ENCODE results near the gene NOTCH1. TPM values are rescaled to one million over a fixed set of nuclear protein-coding genes. Genes with fewer than 3 reads are reported as not detected.

Gene NOTCH1
- total RNA-seq, 1 donor from 2014 or later = 34.1 TPM

DNA sequence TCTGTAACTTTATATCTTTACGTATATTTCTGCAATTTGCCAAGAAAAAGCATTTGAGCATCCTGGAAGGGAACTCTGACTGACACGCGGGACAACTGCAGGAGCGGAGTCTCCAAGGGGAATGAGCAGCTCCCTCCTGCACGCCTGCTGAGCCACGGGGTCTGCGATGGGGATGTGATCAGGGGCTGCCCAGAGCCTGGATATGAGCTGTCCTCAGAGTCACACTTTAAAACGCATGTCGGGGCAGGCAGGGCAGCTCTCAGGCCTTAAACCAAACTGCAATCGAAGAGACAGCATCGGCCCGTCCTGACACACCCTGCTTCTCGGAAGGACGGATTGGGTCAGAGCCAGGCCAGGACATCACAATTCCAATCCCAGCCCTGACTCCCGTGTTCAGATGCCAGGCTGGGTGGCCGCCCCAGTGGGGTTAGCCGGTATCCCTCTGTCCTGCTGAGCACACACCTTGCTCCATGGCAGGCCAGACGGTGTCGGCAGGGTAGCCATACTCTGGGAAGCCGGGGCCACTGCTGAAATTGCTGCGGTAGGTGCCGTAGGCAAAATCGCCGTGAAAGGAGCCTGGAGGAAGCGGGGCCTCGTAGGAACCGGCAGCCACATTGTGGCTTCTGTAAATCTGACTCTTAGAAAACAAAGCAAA is 80.2 kb downstream of the NOTCH1 start:
- Histone ChIP-seq H3K27ac (ENCODE audit: low read depth, low read length) (no peak overlapping the region), H3K4me2 (ENCODE audit: low read length) (no peak overlapping the region), H4K20me1 (ENCODE audit: insufficient read depth, low read length) (peaks cover 86% of the 10 kb centered on the region), H2AFZ (ENCODE audit: low read depth, low read length) (no peak overlapping the region), H3K9me3 (ENCODE audit: insufficient read depth, low read depth, low read length) (no peaks in the 10 kb centered on the region), H3K4me1 (ENCODE audit: insufficient read depth, low read length) (no peaks in the 10 kb centered on the region), H3K27me3 (ENCODE audit: insufficient read depth, low read length) (no peaks in the 10 kb centered on the region), H3K36me3 (ENCODE audit: insufficient read depth, low read length) (peaks cover 57% of the 10 kb centered on the region), H3K4me3 (ENCODE audit: insufficient read depth, low read depth, low read length) (no peak overlapping the region), H3K79me2 (ENCODE audit: insufficient read depth, low read length) (peaks cover 67% of the 10 kb centered on the region), H3K9ac (ENCODE audit: low read length) (no peak overlapping the region)
- Mint-ChIP-seq H3K27me3 (ENCODE audit: low read depth, unreplicated experiment) (no peaks in the 10 kb centered on the region), H3K4me1 (ENCODE audit: low read depth, unreplicated experiment) (no peaks in the 10 kb centered on the region), H3K9me3 (ENCODE audit: unreplicated experiment) (no peaks in the 10 kb centered on the region), H3K27ac (ENCODE audit: unreplicated experiment) (no peak overlapping the region), H3K4me3 (ENCODE audit: unreplicated experiment) (no peak overlapping the region), H3K36me3 (ENCODE audit: low read depth, unreplicated experiment) (peaks cover 7% of the 10 kb centered on the region)
- no peak for FAIRE-seq
- no peak for DNase-seq (ENCODE audit: low read depth)
- TF ChIP-seq, protein P1, sequence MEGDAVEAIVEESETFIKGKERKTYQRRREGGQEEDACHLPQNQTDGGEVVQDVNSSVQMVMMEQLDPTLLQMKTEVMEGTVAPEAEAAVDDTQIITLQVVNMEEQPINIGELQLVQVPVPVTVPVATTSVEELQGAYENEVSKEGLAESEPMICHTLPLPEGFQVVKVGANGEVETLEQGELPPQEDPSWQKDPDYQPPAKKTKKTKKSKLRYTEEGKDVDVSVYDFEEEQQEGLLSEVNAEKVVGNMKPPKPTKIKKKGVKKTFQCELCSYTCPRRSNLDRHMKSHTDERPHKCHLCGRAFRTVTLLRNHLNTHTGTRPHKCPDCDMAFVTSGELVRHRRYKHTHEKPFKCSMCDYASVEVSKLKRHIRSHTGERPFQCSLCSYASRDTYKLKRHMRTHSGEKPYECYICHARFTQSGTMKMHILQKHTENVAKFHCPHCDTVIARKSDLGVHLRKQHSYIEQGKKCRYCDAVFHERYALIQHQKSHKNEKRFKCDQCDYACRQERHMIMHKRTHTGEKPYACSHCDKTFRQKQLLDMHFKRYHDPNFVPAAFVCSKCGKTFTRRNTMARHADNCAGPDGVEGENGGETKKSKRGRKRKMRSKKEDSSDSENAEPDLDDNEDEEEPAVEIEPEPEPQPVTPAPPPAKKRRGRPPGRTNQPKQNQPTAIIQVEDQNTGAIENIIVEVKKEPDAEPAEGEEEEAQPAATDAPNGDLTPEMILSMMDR (IDR thresholded peaks at IDR 0.05; ENCODE audit: insufficient read depth, low read depth, low read length) = no peak
- no peak for TF ChIP-seq EZH2 (IDR thresholded peaks at IDR 0.05; ENCODE audit: insufficient read depth, low read length)

DNA sequence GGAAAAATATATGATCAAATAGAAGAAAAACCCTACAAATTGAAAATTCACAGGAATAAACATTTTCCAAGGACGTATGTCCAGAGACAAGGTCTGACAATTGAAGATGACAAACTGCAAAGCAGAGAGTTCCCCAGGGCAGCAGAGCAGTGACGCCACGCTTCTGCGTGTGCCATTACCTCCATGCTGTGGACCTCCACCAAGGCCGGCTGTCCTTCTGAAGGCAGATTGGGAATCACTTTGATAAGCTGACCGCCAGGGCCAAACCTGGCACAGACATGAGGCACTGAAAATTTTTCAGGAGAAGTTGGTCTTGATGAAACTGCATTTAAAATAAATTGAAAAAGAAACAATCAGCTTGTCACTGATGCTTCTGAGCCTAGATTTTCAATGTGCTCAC is 81.6 kb downstream of the NOTCH1 start:
- DNase-seq (ENCODE audit: low read depth) (no peak), FAIRE-seq (no peak)
- Histone ChIP-seq H3K79me2 (ENCODE audit: insufficient read depth, low read length) (peaks cover 53% of the 10 kb centered on the region), H3K9me3 (ENCODE audit: insufficient read depth, low read depth, low read length) (no peaks in the 10 kb centered on the region), H3K36me3 (ENCODE audit: insufficient read depth, low read length) (peaks cover 60% of the 10 kb centered on the region), H2AFZ (ENCODE audit: low read depth, low read length) (no peak overlapping the region), H3K27me3 (ENCODE audit: insufficient read depth, low read length) (no peaks in the 10 kb centered on the region), H3K4me3 (ENCODE audit: insufficient read depth, low read depth, low read length) (no peak overlapping the region), H3K9ac (ENCODE audit: low read length) (no peak overlapping the region), H3K27ac (ENCODE audit: low read depth, low read length) (no peak overlapping the region), H4K20me1 (ENCODE audit: insufficient read depth, low read length) (peaks cover 81% of the 10 kb centered on the region), H3K4me1 (ENCODE audit: insufficient read depth, low read length) (no peaks in the 10 kb centered on the region), H3K4me2 (ENCODE audit: low read length) (no peak overlapping the region)
- Mint-ChIP-seq H3K4me3 (ENCODE audit: unreplicated experiment) (no peak overlapping the region), H3K27ac (ENCODE audit: unreplicated experiment) (no peak overlapping the region), H3K9me3 (ENCODE audit: unreplicated experiment) (no peaks in the 10 kb centered on the region), H3K27me3 (ENCODE audit: low read depth, unreplicated experiment) (no peaks in the 10 kb centered on the region), H3K36me3 (ENCODE audit: low read depth, unreplicated experiment) (peaks cover 9% of the 10 kb centered on the region), H3K4me1 (ENCODE audit: low read depth, unreplicated experiment) (no peaks in the 10 kb centered on the region)
- TF ChIP-seq EZH2 (IDR thresholded peaks at IDR 0.05; ENCODE audit: insufficient read depth, low read length) = no peak
- TF ChIP-seq, protein P1 (IDR thresholded peaks at IDR 0.05; ENCODE audit: insufficient read depth, low read depth, low read length) = no peak

DNA sequence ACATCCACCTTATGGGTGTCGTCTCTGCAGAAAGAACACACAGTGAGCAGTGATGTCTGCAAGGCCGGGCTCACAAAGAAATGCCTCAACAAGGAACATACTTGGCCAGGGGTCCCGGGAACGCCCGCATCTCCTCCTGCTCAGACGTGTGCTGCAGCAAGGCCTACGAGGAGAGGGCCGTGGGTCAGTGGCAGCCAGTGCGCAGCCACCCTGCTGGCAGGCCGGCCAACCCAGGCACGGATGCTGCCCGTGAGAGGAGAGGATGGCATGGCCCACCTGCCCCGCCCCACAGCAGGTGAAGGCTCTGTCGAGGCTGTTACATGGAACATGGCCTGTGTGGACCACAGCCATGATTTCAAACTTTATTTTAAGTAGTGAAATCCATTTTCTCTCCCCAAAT is 82.3 kb downstream of the NOTCH1 start:
- no peak for FAIRE-seq
- H3K27me3 Mint-ChIP-seq (ENCODE audit: low read depth, unreplicated experiment) = no peaks in the 10 kb centered on the region

More for the DNA sequence above, 82.3 kb downstream of the NOTCH1 start:
- Histone ChIP-seq H3K9me3 (ENCODE audit: insufficient read depth, low read depth, low read length) (no peaks in the 10 kb centered on the region), H2AFZ (ENCODE audit: low read depth, low read length) (no peak overlapping the region), H3K27me3 (ENCODE audit: insufficient read depth, low read length) (no peaks in the 10 kb centered on the region), H3K36me3 (ENCODE audit: insufficient read depth, low read length) (peaks cover 60% of the 10 kb centered on the region), H3K4me1 (ENCODE audit: insufficient read depth, low read length) (no peaks in the 10 kb centered on the region), H3K79me2 (ENCODE audit: insufficient read depth, low read length) (peaks cover 46% of the 10 kb centered on the region), H3K4me2 (ENCODE audit: low read length) (no peak overlapping the region), H4K20me1 (ENCODE audit: insufficient read depth, low read length) (peaks cover 80% of the 10 kb centered on the region), H3K27ac (ENCODE audit: low read depth, low read length) (no peak overlapping the region), H3K4me3 (ENCODE audit: insufficient read depth, low read depth, low read length) (no peak overlapping the region), H3K9ac (ENCODE audit: low read length) (no peak overlapping the region)
- peaks cover 15% of the 10 kb centered on the region for H3K36me3 Mint-ChIP-seq (ENCODE audit: low read depth, unreplicated experiment)
- H3K9me3 Mint-ChIP-seq (ENCODE audit: unreplicated experiment) = no peaks in the 10 kb centered on the region
- no peak overlapping the region for H3K4me3 Mint-ChIP-seq (ENCODE audit: unreplicated experiment)
- no peaks in the 10 kb centered on the region for H3K4me1 Mint-ChIP-seq (ENCODE audit: low read depth, unreplicated experiment)
- DNase-seq (ENCODE audit: low read depth) = no peak
- H3K27ac Mint-ChIP-seq (ENCODE audit: unreplicated experiment) = no peak overlapping the region
- TF ChIP-seq EZH2 (IDR thresholded peaks at IDR 0.05; ENCODE audit: insufficient read depth, low read length) = no peak
- TF ChIP-seq, protein P1 (IDR thresholded peaks at IDR 0.05; ENCODE audit: insufficient read depth, low read depth, low read length) = no peak
